GM19240 (cell line): ENCODE data around the gene POU6F2.
"Not testable (repeated sequence)": the region's sequence is repeated elsewhere in the genome, so short reads cannot be mapped to it uniquely, and the experiment has no call there.

Source experiments
- DNase-seq: peaks from one replicate; pipeline ENCODE4 v3.0.0; 2011; ENCODE audit warnings: low spot score; ENCODE audit not compliant: insufficient read length

The POU6F2 gene

DNA sequence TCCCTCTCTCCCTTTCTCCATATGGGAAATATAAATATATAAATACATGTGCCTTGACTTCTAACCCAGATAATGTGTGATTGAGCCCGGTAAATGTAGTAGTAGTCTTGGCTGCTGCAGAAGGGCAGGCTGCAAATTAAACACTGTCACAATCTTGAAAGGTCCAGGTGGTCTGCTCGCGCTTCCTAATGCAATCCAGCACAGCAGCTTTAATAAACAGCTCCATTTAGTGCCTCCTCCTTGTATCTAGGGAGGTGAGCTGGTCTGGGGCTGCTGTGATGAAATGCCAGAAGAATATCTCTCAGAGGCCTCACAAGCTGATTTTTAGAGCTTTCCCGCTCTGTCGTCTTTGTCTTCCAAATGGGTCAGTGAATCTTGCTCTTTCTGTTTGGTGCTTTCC, 782 bp downstream of the POU6F2 start:
- DNase-seq, result no peak

DNA sequence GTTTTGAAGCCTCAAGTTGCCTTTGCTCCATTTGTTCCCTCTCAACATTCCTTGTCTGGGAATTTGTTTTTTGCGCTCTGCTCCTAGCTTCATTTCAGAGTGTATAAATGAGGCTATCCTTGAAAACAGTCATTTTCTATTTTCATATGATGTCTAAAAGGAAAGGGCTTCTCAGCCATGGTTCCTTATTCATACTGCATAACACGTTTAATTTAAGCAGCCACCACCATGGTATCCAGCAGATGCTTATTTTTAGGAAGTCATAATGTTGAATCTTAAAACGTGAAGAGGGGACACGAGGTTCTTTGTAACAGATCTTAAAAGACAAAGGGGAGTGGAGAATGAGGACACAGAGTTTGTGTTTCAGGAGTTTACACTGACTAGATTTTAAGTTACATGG, 14.5 kb downstream of the POU6F2 start:
- no peak for DNase-seq

- no peak for DNase-seq
These were observed 23.9 kb downstream of the POU6F2 start for GRCh38 chr7:39001595-39001994.

DNA sequence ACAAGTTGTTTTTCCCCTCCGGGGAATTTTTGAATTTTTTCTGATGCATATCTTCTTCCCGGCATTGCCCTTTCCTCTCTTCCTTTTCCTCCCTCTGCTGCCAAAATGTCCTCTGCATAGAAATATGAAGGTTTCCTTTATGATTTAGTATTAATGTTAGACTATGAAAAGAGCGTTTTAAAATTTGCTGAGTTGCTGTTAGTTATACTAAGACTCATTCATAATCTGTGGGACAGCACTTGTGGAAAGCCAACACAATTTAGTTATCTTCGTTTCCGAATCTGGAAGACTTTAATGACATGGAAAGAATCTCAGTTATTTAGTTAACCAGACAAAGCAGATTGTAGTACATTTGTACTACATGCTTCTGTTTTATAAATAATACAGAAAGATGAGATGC, 25.0 kb downstream of the POU6F2 start:
- no peak for DNase-seq

DNA sequence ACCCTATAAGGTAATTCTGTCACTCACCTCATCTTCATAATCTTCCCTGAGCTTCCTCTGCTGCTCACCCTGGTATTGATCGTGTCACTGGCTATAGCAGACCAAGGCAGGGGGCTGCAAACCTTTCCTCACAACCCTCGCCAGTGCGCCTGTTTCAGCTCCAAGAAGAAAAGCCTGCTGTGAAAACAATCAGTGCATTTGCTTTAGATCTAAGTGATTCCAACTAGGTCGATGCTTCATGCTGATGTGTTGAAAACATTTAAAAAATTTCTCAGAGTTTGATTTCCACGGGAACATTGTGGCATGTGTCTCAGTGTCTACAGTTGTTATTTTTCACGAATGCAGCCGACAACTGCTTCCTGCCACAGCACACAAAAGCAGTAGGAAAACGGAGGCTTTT, 27.3 kb downstream of the POU6F2 start:
- no peak for DNase-seq

- no peak for DNase-seq
These were observed 27.8 kb downstream of the POU6F2 start for GRCh38 chr7:39005461-39005860.

- not testable (repeated sequence) for DNase-seq
These were observed 35.6 kb downstream of the POU6F2 start for GRCh38 chr7:39013049-39013939.

GRCh38 chr7:39016609-39017008, 38.9 kb downstream of the POU6F2 start:
- DNase-seq, result no peak

DNA sequence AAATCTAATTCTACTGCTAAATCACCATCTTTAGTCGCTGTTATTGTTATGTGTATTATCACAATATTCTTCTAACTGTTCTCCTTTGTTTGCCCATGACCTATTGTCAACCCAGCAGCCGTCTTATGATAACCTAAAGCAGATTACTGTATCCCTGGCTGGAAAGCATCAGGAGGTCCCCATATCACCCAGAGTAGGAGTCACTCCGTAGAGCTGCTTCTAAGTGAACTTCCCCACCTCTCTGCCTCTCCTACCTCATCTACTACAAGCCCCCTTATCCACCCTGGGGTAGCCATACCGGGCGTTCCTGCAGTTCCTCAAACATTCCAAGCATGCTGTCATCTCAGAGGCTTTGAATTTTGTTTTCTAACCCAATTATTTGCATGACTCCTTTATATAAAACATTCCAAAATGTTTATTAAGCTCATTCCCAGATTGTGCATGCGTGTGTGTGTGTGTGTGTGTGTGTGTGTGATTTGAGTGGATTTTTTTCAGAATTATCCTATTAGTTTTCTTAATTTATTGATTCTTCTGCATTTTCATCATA, 39.7 kb downstream of the POU6F2 start:
- DNase-seq, result no peak

GRCh38 chr7:39022796-39023195, 45.1 kb downstream of the POU6F2 start:
- DNase-seq, result no peak

GRCh38 chr7:39027491-39027890, 49.8 kb downstream of the POU6F2 start:
- no peak for DNase-seq

DNA sequence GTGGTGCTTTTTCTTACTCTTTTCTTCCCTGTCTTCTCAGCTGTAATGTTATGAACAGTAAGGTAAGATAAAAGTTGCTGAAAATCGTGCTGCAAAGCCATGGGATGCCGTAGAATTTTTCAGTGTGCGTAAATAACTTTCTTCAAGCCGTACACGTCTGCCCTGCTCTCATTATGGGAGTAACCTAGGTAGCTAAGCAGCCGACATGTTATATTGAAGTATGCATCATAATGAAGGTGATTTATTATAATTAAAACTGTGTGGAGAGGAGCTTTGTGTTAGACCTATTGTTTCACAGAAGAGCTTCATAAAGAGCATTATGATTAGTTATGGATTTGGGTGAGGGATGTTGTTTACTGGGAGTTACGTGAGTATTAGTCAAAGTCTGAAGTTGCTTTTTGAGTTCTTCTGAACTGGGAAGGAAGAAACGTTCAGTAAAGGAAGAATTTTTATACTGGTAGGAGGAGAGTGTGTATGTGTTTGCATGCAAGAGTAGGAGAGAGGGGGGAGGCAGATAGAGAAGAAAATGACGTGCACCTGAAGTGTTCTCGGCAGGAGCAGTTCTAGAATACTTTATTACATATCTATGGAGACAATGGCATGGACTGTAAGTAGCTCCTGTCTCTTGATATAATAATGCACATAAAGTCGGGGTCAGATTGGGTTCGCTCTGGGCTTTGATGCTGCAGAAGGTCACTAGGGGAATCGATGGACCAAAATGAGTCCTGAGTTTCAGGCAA, 56.3 kb downstream of the POU6F2 start:
- DNase-seq, result no peak

GRCh38 chr7:39035156-39035555, 57.4 kb downstream of the POU6F2 start:
- DNase-seq, result no peak

- DNase-seq, result no peak
These were observed 58.2 kb downstream of the POU6F2 start for GRCh38 chr7:39035903-39036302.

DNA sequence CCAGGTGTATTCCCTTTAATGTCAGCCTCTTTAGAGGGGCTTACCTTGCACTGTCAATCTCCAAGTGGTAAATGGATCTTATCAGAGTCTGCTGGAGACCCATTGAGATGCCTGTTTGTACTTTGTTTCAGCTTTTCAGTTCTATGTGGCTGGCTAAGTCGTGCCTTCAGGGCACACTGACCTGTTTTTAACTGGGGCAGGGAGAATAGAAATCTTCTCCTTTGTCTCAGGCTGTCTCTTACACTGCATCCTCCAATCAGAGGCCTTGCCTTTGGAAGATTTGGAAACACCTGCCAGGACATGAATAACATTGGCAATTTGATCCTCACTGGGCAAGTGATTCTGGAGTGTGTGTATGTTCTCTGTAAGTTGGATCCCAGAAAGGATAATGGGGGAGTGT, 65.0 kb downstream of the POU6F2 start:
- no peak for DNase-seq

DNA sequence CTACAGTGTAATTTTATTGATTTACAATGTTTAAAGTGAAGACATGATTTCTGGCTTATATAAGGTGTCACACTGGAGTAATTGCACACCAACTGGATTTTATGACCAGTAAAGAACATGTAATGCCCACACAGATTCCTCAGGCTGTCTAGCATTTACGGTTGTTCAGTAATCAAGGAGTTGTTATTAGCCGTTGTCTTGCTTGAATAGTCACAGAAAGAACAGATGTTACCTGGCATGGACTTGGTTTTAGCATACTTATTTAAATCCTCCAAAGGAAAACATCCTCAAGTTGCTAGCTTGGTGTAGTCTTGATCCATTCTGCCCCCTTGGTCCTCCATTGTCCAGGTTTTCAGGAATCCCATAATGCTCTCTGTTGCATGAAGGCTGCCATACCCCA, 65.8 kb downstream of the POU6F2 start:
- DNase-seq, result no peak

- no peak for DNase-seq
These were observed 66.8 kb downstream of the POU6F2 start for GRCh38 chr7:39044489-39044888.

DNA sequence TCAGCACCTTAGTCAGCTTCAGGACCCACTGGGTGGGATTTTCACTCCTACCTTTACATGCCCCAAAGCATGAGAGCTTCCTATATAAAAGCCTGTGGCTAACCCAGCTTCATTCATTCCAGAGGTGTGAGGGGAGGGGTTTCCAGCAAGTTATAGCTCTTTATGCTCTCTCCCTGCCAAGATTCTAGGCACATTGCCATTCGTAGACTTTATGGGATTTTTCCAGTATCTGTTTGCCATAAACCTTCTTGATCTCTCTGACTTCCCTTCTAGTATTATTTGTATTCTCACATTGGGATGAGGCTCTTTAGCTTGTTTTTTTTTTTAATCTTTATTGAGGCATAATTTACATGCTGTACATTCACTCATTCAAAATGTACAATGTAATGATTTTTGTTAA, 67.5 kb downstream of the POU6F2 start:
- no peak for DNase-seq

DNA sequence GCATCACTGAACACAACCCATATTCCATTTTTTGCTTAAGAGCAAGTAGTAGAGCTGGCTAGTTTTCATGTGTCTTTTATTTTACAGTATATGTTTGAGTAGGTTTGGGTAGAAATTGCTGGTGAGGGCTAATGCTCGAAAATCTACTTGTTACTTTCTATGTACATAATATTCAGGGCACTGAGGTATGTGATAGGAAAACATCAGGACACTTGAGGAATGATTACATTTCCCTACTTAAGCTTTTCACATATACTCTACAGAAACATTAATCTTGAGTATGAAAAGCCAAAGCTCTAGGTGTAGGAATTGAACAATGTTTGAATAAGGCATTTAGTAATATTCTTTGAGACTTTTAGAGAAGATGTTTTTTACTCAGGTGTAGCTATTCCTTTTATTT, 73.6 kb downstream of the POU6F2 start:
- no peak for DNase-seq

DNA sequence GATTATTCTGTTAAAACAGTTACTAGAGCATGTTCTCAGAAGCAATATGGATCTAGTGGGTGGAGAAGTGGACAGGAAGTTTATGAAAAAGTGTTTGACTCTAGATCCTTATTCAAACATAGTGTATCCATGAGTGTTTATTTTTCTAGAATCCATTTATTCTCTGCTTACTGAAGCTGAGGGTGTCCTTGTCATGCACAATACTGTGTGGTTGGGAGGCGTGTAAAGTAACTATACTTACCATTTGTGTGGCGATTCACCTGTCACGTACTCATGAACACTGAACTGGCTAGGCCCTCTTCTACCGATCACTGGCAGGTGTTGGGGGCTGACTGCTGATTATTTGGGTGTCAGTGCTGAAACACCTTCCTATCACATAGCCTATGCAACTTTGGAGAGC, 74.0 kb downstream of the POU6F2 start:
- DNase-seq, result no peak

DNA sequence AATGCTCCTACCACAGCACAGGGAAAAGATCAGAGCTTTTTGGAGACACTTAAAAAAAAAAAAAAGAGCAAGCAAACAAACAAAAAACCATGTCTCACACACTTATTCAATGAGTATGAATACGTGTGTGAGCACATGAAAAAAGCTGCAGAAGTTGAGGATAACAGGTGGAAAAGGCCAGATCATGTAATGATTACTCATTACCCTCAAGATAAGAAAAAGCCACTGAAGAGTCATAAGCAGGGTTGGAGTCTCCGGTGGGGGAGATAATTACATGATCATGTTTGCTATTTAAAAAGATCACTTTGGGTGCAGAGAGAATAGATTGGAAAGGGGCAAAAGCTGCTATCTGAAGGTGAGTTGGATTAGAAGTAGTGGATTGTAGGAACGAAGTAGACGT, 77.0 kb downstream of the POU6F2 start:
- DNase-seq, result no peak

GRCh38 chr7:39056153-39056552, 78.4 kb downstream of the POU6F2 start:
- DNase-seq, result no peak
